ENCODE data around the gene ZNF695.
"Not testable (repeated sequence)": the region's sequence is repeated elsewhere in the genome, so short reads cannot be mapped to it uniquely, and the experiment has no call there.

ZNF695 gene

DNA sequence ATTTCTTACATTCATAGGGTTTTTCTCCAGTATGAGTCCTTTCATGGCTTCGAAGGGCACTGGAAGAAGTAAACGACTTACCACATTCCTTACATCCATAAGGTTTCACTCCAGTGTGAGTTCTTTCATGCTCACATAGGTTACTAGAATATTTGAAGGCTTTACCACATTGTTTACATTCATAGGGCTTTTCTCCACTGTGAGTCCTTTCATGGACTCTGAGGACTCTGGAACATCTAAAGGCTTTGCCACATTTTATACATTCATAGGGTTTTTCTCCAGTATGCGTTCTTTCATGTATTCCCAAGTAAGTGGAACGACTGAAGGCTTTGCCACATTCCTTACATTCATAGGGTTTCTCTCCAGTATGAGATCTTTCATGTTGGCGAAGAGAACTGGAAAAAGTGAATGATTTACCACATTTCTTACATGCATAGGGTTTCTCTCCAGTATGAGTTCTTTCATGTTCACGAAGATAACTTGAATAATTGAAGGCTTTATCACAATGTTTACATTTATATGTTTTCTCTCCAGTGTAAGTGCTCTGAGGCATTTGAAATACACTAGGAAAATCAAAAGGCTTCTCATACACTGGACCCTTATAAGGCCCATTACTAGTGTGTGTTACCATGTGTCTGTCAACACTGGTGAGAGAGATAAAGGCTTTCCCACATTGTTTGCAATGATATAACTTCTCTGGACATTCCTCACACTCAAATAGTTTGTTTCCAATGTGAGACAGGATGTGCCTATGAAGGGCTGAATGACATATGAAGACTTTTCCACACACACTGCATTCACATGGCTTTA lies 29.9 kb upstream of the ZNF695 start:
- TF ChIP-seq, protein P1, sequence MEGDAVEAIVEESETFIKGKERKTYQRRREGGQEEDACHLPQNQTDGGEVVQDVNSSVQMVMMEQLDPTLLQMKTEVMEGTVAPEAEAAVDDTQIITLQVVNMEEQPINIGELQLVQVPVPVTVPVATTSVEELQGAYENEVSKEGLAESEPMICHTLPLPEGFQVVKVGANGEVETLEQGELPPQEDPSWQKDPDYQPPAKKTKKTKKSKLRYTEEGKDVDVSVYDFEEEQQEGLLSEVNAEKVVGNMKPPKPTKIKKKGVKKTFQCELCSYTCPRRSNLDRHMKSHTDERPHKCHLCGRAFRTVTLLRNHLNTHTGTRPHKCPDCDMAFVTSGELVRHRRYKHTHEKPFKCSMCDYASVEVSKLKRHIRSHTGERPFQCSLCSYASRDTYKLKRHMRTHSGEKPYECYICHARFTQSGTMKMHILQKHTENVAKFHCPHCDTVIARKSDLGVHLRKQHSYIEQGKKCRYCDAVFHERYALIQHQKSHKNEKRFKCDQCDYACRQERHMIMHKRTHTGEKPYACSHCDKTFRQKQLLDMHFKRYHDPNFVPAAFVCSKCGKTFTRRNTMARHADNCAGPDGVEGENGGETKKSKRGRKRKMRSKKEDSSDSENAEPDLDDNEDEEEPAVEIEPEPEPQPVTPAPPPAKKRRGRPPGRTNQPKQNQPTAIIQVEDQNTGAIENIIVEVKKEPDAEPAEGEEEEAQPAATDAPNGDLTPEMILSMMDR (IDR thresholded peaks at IDR 0.05; ENCODE audit: borderline replicate concordance, insufficient read depth, low read depth, low read length): no peak
- H3K4me3 ChIP-seq (ENCODE audit: low read depth, low read length): no peak overlapping the region

DNA sequence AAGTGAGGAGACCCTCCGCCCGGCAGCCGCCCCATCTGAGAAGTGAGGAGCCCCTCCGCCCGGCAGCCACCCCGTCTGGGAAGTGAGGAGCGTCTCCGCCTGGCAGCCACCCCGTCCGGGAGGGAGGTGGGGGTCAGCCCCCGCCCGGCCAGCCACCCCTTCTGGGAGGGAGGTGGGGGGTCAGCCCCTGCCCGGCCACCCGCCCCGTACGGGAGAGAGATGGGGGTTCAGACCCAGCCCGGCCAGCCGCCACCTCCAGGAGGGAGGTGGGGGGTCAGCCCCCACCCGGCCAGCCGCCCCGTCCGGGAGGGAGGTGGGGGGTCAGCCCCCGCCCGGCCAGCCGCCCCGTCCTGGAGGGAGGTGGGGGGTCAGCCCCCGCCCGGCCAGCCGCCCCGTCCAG lies 24.4 kb upstream of the ZNF695 start:
- not testable (repeated sequence) for H3K4me3 ChIP-seq (ENCODE audit: low read depth, low read length)

DNA sequence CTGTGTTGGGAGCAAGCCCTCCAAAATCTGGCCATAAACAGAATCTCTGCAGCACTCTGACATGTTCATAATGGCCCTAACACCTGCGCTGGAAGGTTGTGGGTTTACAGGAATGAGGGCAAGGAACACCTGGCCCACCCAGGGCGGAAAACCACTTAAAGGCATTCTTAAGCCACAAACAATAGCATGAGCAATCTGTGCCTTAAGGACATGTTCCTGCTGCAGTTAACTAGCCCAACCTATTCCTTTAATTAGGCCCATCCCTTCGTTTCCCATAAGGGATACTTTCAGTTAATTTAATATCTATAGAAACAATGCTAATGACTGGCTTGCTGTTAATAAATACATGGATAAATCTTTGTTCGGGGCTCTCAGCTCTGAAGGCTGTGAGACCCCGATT lies 16.8 kb upstream of the ZNF695 start:
- H3K4me3 ChIP-seq (ENCODE audit: low read depth, low read length): not testable (repeated sequence)

DNA sequence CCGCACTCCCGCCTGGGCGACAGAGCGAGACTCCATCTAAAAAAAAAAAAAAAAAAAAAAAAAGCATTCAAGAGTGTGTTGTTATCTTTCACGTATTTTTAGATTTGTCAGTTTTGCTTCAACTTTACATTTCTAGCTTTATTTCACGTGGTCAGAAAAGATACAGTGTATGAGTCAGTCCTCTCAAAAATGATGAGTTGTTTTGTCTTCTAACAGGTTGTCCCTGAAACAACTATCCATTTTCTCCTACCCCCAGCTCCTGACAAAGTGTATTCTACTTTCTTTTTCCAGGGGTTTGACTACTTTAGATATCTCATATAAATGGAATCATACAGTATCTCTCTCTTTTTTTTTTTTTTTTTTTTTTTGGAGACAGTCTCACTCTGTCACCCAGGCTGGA lies 5.5 kb upstream of the ZNF695 start:
- TF ChIP-seq, protein P1 (IDR thresholded peaks at IDR 0.05; ENCODE audit: borderline replicate concordance, insufficient read depth, low read depth, low read length): no peak
- H3K4me3 ChIP-seq (ENCODE audit: low read depth, low read length): no peak overlapping the region

DNA sequence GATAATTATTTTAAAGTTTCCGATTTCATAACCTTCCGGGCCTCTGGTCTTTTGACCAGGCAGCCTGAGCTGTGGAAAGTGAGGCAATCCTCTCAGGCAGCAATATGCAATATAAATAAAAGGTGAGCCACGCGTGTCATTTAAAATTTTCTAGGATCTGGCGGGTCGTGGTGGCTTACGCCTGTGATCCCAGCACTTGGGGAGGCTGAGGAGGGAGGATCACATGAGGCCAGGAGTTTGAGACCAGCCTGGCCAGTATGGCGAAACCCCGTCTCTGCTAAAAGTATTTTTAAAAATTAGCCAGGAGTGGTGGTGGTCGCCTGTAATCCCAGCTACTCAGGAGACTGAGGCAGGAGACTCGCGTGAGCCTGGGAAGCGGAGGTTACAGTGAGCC lies 546 bp upstream of the ZNF695 start:
- H3K4me3 ChIP-seq (ENCODE audit: low read depth, low read length): no peak overlapping the region

DNA sequence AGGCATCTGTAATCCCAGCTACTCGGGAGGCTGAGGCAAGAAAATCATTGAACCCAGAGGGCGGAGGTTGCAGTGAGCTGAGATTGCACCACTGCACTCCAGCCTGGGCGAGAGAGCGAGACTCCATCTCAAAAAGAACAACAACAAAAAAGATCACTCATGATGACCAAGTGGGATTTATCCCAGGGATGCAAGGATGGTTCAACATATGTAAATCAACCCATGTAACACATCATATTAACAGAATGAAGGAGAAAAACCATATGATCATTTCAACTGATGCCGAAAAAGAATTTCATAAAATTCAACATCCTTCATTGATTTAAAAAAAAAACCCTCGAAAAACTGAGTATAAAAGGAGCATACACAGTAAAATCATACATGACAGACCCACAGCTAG lies 3.8 kb downstream of the ZNF695 start:
- H3K4me3 ChIP-seq (ENCODE audit: low read depth, low read length): not testable (repeated sequence)

More for the DNA sequence above, 546 bp upstream of the ZNF695 start:
- TF ChIP-seq, protein P1 (IDR thresholded peaks at IDR 0.05; ENCODE audit: borderline replicate concordance, insufficient read depth, low read depth, low read length): no peak

DNA sequence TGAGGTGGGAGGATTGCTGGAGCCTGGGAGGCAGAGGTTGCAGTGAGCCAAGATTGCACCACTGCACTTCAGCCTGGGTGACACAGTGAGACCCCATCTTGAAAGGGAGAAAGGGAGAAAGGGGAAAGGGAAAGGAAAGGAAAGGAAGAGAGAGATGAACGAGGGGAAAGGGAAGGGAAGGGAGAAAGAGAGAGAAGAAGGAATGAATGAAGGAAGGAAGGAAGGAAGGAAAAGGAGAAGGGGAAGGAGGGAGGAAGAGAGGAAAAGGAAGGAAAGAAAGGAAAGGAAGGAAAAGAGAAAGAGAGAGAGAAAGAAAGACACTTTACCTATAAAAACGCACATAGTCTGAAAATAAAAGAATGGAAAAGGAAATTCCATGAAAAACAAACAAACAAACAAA lies 18.0 kb downstream of the ZNF695 start:
- TF ChIP-seq, protein P1 (IDR thresholded peaks at IDR 0.05; ENCODE audit: borderline replicate concordance, insufficient read depth, low read depth, low read length): no peak
- H3K4me3 ChIP-seq (ENCODE audit: low read depth, low read length): no peak overlapping the region

DNA sequence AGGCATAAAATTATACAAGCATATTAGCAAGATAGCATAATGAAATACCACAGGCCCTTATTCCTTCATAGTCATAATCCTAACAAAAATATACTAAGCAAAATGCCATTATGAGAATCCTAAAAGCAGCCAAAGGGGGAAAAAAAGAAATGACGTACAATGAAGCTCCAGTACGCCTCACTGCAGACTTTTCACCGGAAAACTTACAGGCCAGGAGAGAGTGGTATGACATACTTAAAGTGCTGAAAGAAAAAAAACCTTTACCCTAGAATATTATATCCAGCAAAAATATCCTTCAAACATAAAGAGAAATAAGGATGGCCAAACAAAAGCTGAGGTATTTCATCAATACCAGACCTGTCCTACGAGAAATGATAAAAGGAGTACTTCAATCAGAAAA lies 19.5 kb downstream of the ZNF695 start:
- TF ChIP-seq, protein P1 (IDR thresholded peaks at IDR 0.05; ENCODE audit: borderline replicate concordance, insufficient read depth, low read depth, low read length): no peak
- H3K4me3 ChIP-seq (ENCODE audit: low read depth, low read length): no peak overlapping the region
